Sigmoid colon (tissue), 4 donors: Measurements from ENCODE around the gene TRPT1.

ENCODE experiments used
- CTCF ChIP-seq, 4 experiments: fragments of 450-650 bp in 3 of 4; fragments of 200-600 bp in 1 of 4; IDR thresholded peaks; one replicate each; pipeline ENCODE4 v1.5.1; 2016 to 2019; ENCODE audit warnings: antibody characterized with exemption in 4 of 4, mild to moderate bottlenecking in 3 of 4, moderate library complexity in 2 of 4
- POLR2A ChIP-seq, 2 donors: fragments of 450-650 bp; IDR thresholded peaks; one replicate each; pipeline ENCODE4 v1.6.1; 2016; ENCODE audit warnings: antibody characterized with exemption in 2 of 2, mild to moderate bottlenecking in 2 of 2, moderate library complexity in 2 of 2
- POLR2AphosphoS5 ChIP-seq, 4 donors: sonication (generic); formaldehyde crosslinking; IDR thresholded peaks; one replicate each; pipeline ENCODE4 v1.6.1; 2017; ENCODE audit warnings: antibody characterized with exemption in 4 of 4

GRCh38 chr11:64231546-64231945 lies 5.6 kb upstream of the TRPT1 start:
- TF ChIP-seq CTCF (IDR thresholded peaks at IDR 0.05) = no peak
- no peak for TF ChIP-seq POLR2AphosphoS5 (IDR thresholded peaks at IDR 0.05)
- TF ChIP-seq POLR2A (IDR thresholded peaks at IDR 0.05) = no peak
